ENCODE data around the gene RGS21.
"Not testable (repeated sequence)": the region's sequence is repeated elsewhere in the genome, so short reads cannot be mapped to it uniquely, and the experiment has no call there.

Gene RGS21

GRCh38 chr1:192316942-192317450 is at the start of gene RGS21:
Gene RGS21, plus strand, starts transcription at chr1:192316992. Its CDS starts 26,045 bp downstream, at chr1:192343037.
- H3K36me3 Mint-ChIP-seq = no peaks in the 10 kb centered on the region
- no peaks in the 10 kb centered on the region for H3K9me3 Mint-ChIP-seq (ENCODE audit: low read depth)
- H3K4me3 Mint-ChIP-seq = no peak within 1 kb of the TSS
- H3K4me1 Mint-ChIP-seq (ENCODE audit: low read depth) = no peaks in the 10 kb centered on the region
- H3K27ac Mint-ChIP-seq = no peak within 1 kb of the TSS
- H3K27me3 Mint-ChIP-seq = no peaks in the 10 kb centered on the region

- Mint-ChIP-seq H3K27ac (no peak overlapping the region), H3K27me3 (no peaks in the 10 kb centered on the region), H3K9me3 (ENCODE audit: low read depth) (no peaks in the 10 kb centered on the region), H3K36me3 (no peaks in the 10 kb centered on the region), H3K4me3 (no peak overlapping the region), H3K4me1 (ENCODE audit: low read depth) (no peaks in the 10 kb centered on the region)
These were observed 48.2 kb upstream of the RGS21 start for GRCh38 chr1:192268468-192269052.

GRCh38 chr1:192270398-192270797 is 46.4 kb upstream of the RGS21 start:
- Mint-ChIP-seq H3K36me3 (no peaks in the 10 kb centered on the region), H3K27me3 (no peaks in the 10 kb centered on the region), H3K27ac (no peak overlapping the region), H3K9me3 (ENCODE audit: low read depth) (no peaks in the 10 kb centered on the region), H3K4me1 (ENCODE audit: low read depth) (no peaks in the 10 kb centered on the region), H3K4me3 (no peak overlapping the region)

- no peaks in the 10 kb centered on the region for H3K4me1 Mint-ChIP-seq (ENCODE audit: low read depth)
- H3K27ac Mint-ChIP-seq = no peak overlapping the region
- H3K9me3 Mint-ChIP-seq (ENCODE audit: low read depth) = no peaks in the 10 kb centered on the region
- no peak overlapping the region for H3K4me3 Mint-ChIP-seq
- H3K27me3 Mint-ChIP-seq = no peaks in the 10 kb centered on the region
- H3K36me3 Mint-ChIP-seq = no peaks in the 10 kb centered on the region
These were observed 44.1 kb upstream of the RGS21 start for GRCh38 chr1:192272732-192273131.

DNA sequence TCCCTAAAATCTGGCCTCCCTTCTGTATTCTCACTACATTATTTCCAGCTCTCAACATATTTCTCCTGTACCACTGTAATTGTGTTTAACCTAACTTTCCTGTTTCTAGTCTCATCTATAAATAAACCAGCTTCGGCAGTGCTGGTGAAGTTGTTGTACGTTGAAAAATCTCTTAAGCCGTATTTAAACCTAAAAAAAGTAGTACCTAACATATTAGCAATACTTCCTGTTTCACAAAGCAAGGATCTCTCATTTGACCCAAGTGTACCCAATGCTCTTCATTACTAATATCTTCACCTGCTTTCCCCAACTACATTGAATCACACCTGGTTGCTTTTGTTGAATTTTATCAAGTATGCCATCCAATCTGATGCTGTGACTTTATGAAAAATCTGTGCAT is 42.2 kb upstream of the RGS21 start:
- H3K27me3 Mint-ChIP-seq = no peaks in the 10 kb centered on the region
- H3K9me3 Mint-ChIP-seq (ENCODE audit: low read depth) = no peaks in the 10 kb centered on the region
- no peak overlapping the region for H3K27ac Mint-ChIP-seq
- no peaks in the 10 kb centered on the region for H3K4me1 Mint-ChIP-seq (ENCODE audit: low read depth)
- no peak overlapping the region for H3K4me3 Mint-ChIP-seq
- no peaks in the 10 kb centered on the region for H3K36me3 Mint-ChIP-seq

- H3K4me1 Mint-ChIP-seq (ENCODE audit: low read depth) = no peaks in the 10 kb centered on the region
- no peaks in the 10 kb centered on the region for H3K36me3 Mint-ChIP-seq
- H3K9me3 Mint-ChIP-seq (ENCODE audit: low read depth) = peaks cover 4% of the 10 kb centered on the region
- H3K27ac Mint-ChIP-seq = no peak overlapping the region
- no peak overlapping the region for H3K4me3 Mint-ChIP-seq
- no peaks in the 10 kb centered on the region for H3K27me3 Mint-ChIP-seq
These were observed 39.2 kb upstream of the RGS21 start for GRCh38 chr1:192277635-192278034.

DNA sequence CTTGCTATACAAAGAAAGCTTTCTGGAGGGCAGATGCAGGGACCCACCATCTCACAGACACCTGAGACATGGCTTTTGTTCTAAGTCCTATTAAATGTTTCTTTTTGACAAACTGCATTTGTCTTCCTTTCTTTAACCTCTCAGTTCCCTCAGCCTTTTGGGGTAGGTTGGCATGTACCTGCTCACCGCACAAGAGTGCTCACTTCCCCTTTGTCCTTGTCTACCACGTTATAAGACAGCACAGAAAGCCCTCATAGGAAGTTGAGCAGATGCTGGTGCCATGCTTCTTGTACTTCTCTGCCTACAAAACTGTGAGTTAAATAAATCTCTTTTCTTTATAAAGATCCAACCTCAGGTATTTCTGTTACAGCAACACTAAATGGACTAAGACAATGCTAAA is 31.9 kb upstream of the RGS21 start:
- H3K27ac Mint-ChIP-seq = no peak overlapping the region
- no peaks in the 10 kb centered on the region for H3K27me3 Mint-ChIP-seq
- H3K4me3 Mint-ChIP-seq = no peak overlapping the region
- H3K4me1 Mint-ChIP-seq (ENCODE audit: low read depth) = no peaks in the 10 kb centered on the region
- H3K9me3 Mint-ChIP-seq (ENCODE audit: low read depth) = peaks cover 14% of the 10 kb centered on the region
- H3K36me3 Mint-ChIP-seq = no peaks in the 10 kb centered on the region

GRCh38 chr1:192303029-192303428 is 13.8 kb upstream of the RGS21 start:
- Mint-ChIP-seq H3K4me1 (ENCODE audit: low read depth) (no peaks in the 10 kb centered on the region), H3K4me3 (no peak overlapping the region), H3K27ac (no peak overlapping the region), H3K27me3 (no peaks in the 10 kb centered on the region), H3K36me3 (no peaks in the 10 kb centered on the region), H3K9me3 (ENCODE audit: low read depth) (peaks cover 6% of the 10 kb centered on the region)

DNA sequence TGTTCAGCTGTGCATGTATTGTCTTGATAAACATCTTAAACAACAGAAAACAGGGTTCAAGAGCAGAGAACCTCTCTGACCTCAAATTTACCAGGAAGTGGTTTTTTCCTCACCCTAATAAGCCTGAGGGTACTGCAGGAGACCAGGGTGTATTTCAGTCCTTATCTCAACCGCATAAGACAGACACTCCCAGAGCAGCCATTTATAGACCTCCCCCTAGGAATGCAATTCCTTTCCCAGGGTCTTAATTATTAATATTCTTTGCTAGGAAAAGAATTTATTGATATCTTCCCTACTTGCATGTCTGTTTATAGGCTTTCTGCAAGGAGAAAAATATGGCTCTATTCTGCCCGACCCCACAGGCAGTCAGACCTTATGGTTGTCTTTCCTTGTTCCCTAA is 8.5 kb upstream of the RGS21 start:
- H3K27me3 Mint-ChIP-seq = not testable (repeated sequence)

DNA sequence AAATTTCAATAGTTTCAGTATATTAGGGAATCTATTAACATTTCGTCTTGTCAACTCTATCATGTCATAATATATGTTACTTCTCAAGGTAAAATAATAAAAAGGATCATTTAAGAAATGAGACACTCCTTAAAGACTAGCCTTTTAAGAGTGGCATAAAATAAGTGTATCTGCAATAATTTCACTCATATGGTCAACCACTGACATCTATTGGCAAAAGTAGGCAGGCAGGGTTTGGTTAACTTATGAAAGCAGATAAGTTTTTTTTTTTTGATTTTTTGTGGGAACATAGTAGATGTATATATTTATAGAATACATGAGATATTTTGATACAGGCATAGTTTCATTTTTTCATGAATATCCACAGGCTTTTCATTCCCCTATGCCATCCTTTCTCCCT is 5.5 kb upstream of the RGS21 start:
- H3K9me3 Mint-ChIP-seq (ENCODE audit: low read depth) = peaks cover 3% of the 10 kb centered on the region
- no peak overlapping the region for H3K27ac Mint-ChIP-seq
- H3K27me3 Mint-ChIP-seq = no peaks in the 10 kb centered on the region
- no peaks in the 10 kb centered on the region for H3K36me3 Mint-ChIP-seq
- H3K4me1 Mint-ChIP-seq (ENCODE audit: low read depth) = no peaks in the 10 kb centered on the region
- H3K4me3 Mint-ChIP-seq = no peak overlapping the region

More for the DNA sequence above, 8.5 kb upstream of the RGS21 start:
- H3K36me3 Mint-ChIP-seq; H3K4me3 Mint-ChIP-seq; H3K27ac Mint-ChIP-seq; H3K9me3 Mint-ChIP-seq (ENCODE audit: low read depth); H3K4me1 Mint-ChIP-seq (ENCODE audit: low read depth): not testable (repeated sequence)

DNA sequence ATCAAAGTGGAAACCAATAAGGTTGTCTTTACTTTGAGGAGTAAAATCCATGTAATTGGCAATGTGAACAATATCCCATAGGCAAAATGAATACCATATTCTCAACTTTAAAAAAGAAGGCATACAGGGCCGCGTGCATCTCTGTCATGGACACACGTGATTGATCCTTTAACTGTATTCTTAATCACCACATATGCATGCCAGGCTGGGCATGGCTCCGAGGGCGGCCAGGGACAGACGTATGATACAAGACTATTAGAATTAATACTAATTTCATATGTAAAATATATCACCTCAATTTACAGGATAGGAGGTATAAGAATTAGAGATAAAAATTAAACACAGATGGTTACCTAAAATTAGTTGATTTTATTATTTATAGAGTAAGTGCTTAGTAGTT is 11.2 kb downstream of the RGS21 start:
- no peaks in the 10 kb centered on the region for H3K4me1 Mint-ChIP-seq (ENCODE audit: low read depth)
- H3K4me3 Mint-ChIP-seq = no peak overlapping the region
- H3K27me3 Mint-ChIP-seq = no peaks in the 10 kb centered on the region
- H3K9me3 Mint-ChIP-seq (ENCODE audit: low read depth) = no peaks in the 10 kb centered on the region
- H3K27ac Mint-ChIP-seq = no peak overlapping the region
- H3K36me3 Mint-ChIP-seq = no peaks in the 10 kb centered on the region

DNA sequence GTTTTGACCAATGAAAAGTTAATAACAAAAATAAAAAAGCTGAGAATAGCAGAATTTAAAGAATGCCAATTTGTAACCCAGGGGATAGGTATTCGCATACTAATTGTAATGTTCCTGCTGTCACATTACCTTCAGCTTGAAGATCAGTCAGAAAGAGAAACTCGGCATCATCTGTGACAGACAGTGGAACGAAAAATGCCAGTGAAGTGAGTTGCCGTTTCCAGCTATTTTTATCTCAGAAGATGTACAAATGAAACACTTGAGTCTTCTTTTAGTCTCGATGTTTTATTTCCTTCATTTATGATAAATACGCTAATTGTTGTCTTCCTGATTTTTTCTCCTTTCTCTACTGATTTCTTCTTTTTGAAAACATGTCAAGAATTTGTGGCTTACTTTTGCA is 26.1 kb downstream of the RGS21 start:
- no peak overlapping the region for H3K4me3 Mint-ChIP-seq
- no peak overlapping the region for H3K27ac Mint-ChIP-seq
- H3K27me3 Mint-ChIP-seq = peaks cover 1% of the 10 kb centered on the region
- H3K4me1 Mint-ChIP-seq (ENCODE audit: low read depth) = no peaks in the 10 kb centered on the region
- H3K9me3 Mint-ChIP-seq (ENCODE audit: low read depth) = peaks cover 8% of the 10 kb centered on the region
- H3K36me3 Mint-ChIP-seq = no peaks in the 10 kb centered on the region

- H3K27me3 Mint-ChIP-seq = peaks cover 1% of the 10 kb centered on the region
- peaks cover 8% of the 10 kb centered on the region for H3K9me3 Mint-ChIP-seq (ENCODE audit: low read depth)
- H3K27ac Mint-ChIP-seq = no peak overlapping the region
- H3K36me3 Mint-ChIP-seq = no peaks in the 10 kb centered on the region
- H3K4me1 Mint-ChIP-seq (ENCODE audit: low read depth) = no peaks in the 10 kb centered on the region
- H3K4me3 Mint-ChIP-seq = no peak overlapping the region
These were observed 26.6 kb downstream of the RGS21 start for GRCh38 chr1:192343344-192343743.

GRCh38 chr1:192349314-192349713 is 32.5 kb downstream of the RGS21 start:
- Mint-ChIP-seq H3K4me3 (no peak overlapping the region), H3K27ac (no peak overlapping the region), H3K4me1 (ENCODE audit: low read depth) (no peaks in the 10 kb centered on the region), H3K9me3 (ENCODE audit: low read depth) (peaks cover 10% of the 10 kb centered on the region), H3K36me3 (no peaks in the 10 kb centered on the region), H3K27me3 (no peaks in the 10 kb centered on the region)

GRCh38 chr1:192350356-192350755 is 33.6 kb downstream of the RGS21 start:
- peaks cover 2% of the 10 kb centered on the region for H3K27me3 Mint-ChIP-seq
- H3K4me1 Mint-ChIP-seq (ENCODE audit: low read depth) = no peaks in the 10 kb centered on the region
- H3K36me3 Mint-ChIP-seq = no peaks in the 10 kb centered on the region
- H3K4me3 Mint-ChIP-seq = no peak overlapping the region
- H3K9me3 Mint-ChIP-seq (ENCODE audit: low read depth) = peaks cover 10% of the 10 kb centered on the region
- no peak overlapping the region for H3K27ac Mint-ChIP-seq

GRCh38 chr1:192351550-192351949 is 34.8 kb downstream of the RGS21 start:
- Mint-ChIP-seq H3K27ac (no peak overlapping the region), H3K27me3 (peaks cover 2% of the 10 kb centered on the region), H3K4me3 (no peak overlapping the region), H3K4me1 (ENCODE audit: low read depth) (no peaks in the 10 kb centered on the region), H3K9me3 (ENCODE audit: low read depth) (peaks cover 4% of the 10 kb centered on the region), H3K36me3 (no peaks in the 10 kb centered on the region)

All from activated naive CD8-positive, alpha-beta T cell (primary cell).